Measurements from ENCODE around the gene AHNAK2.

AHNAK2 gene

DNA sequence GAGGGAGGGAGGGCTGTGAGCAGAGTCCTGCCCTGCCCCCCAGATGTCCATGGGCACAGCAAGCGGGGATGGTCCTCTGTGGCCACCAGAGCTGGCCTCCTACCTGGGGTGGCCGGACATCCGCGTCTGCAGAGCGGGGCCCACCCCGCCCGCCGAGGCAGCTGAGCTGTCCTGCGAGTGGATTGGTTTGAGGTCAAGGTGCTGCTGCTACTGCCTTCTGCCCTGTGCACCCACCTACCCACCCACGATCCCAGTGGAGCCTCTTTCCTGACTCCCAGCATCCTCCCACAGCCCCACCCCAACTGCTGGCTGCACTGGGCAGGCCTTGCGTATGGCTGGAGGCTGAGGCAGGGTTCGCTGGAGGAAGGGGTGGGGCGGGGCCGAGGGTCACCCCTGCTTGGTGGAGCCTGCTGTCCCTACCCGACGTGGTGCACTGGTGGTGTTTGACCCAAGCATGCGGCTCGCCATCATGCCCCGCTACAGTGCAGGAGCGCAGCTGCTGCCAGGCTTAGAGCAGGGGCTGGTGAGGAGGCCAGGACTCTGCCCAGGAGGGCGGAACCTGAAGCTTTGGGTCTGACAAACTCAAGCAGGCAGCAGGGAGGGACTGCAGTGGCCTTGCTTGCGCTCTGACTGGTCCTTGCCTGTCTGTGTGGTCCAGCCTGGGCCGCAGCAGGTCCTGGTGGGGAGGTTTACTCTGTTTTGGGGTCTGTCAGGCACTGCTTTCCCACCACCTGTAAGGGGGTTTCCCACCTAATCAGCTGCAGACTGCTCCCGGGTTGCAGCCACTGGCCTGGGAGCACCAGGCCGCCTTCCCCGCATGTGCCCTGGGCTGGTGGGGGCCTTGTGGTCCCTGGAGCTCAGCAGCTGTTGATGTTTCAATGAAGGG lies 89.4 kb downstream of the AHNAK2 start:
- TF ChIP-seq, protein P1, sequence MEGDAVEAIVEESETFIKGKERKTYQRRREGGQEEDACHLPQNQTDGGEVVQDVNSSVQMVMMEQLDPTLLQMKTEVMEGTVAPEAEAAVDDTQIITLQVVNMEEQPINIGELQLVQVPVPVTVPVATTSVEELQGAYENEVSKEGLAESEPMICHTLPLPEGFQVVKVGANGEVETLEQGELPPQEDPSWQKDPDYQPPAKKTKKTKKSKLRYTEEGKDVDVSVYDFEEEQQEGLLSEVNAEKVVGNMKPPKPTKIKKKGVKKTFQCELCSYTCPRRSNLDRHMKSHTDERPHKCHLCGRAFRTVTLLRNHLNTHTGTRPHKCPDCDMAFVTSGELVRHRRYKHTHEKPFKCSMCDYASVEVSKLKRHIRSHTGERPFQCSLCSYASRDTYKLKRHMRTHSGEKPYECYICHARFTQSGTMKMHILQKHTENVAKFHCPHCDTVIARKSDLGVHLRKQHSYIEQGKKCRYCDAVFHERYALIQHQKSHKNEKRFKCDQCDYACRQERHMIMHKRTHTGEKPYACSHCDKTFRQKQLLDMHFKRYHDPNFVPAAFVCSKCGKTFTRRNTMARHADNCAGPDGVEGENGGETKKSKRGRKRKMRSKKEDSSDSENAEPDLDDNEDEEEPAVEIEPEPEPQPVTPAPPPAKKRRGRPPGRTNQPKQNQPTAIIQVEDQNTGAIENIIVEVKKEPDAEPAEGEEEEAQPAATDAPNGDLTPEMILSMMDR (IDR thresholded peaks at IDR 0.05; ENCODE audit: insufficient read depth, low read depth, low read length, missing control alignments), result no peak
- no peak overlapping the region for H3K4me3 ChIP-seq (ENCODE audit: low read length)
- DNase-seq (ENCODE audit: low read depth), result no peak

DNA sequence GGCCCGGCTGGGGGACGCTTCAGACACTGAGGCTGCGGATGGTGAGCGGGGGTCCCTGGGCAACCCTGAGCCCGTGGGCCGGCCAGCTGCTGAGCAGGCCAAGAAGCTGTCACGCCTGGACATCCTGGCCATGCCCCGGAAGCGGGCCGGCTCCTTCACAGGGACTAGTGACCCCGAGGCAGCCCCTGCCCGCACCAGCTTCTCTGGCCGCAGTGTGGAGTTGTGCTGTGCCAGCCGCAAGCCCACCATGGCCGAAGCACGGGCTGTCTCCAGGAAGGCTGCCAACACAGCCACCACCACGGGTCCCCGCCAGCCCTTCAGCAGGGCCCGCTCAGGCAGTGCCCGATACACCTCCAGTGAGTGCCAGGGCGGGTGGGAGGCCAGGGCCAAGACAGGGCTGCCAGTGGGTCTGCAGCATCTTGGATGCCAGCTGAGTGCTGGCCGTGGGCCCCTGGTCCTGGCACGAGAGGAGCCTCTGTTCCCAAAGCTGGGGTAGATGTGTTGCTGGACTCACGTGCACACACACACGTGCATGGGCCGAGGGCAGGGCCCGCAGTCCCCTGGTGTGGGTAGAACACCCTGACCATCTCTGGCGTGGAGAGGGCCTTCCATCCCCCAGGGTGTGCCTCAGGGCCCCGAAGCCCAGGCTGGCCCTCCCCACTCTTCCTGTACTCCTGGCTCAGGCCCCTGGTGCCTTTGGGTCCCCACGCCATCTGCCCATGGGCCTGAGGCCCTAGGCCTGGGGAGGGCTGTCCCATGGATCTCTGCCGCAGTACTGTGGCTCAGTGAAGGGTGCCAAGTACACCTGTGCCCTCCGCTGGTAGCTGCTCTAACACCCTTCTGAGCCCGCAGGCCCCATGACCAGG lies 90.3 kb downstream of the AHNAK2 start:
- no peak for DNase-seq (ENCODE audit: low read depth)

More for the DNA sequence above, 90.3 kb downstream of the AHNAK2 start:
- TF ChIP-seq, protein P1 (IDR thresholded peaks at IDR 0.05; ENCODE audit: insufficient read depth, low read depth, low read length, missing control alignments), result no peak
- H3K4me3 ChIP-seq (ENCODE audit: low read length), result no peak overlapping the region
